ENCODE measurements around the gene CCDC88A. TPM values are rescaled to one million over a fixed set of nuclear protein-coding genes. Genes with fewer than 3 reads are reported as not detected.

The CCDC88A gene
- total and polyA plus RNA-seq, 2 experiments from 2014 or later: 144 to 169 TPM

DNA sequence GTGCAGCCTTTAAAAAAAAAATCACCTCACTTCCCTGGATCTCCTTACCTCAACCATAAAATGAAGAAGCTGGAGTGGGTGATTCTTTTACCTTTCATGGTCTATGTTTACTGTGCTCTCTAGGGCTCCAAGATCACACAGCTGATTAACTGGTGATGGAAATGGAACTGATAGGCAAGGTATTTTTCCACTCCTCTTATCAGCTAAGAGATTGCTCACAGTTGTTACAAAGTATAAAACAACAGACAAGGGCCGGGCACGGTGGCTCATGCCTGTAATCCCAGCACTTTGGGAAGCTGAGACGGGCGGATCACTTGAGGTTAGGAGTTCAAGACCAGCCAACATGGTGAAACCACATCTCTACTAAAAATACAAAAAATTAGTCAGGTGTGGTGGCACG lies 172.6 kb downstream of the CCDC88A start:
- Histone ChIP-seq H3K4me1 (ENCODE audit: insufficient read depth) (no peaks in the 10 kb centered on the region), H3K27ac (ENCODE audit: low read depth) (no peak overlapping the region), H3K4me2 (no peak overlapping the region), H2AFZ (no peak overlapping the region), H3K27me3 (ENCODE audit: insufficient read depth) (no peaks in the 10 kb centered on the region), H3F3A (replicated peaks; ENCODE audit: low read depth) (no peaks in the 10 kb centered on the region), H3K4me3 (no peak overlapping the region), H3K36me3 (ENCODE audit: insufficient read depth) (peaks cover 16% of the 10 kb centered on the region), H3K79me2 (replicated peaks; ENCODE audit: insufficient read depth) (no peaks in the 10 kb centered on the region), H3K9me2 (ENCODE audit: insufficient read depth) (no peaks in the 10 kb centered on the region), H4K20me1 (replicated peaks; ENCODE audit: insufficient read depth) (no peaks in the 10 kb centered on the region)
- DNase-seq (ENCODE audit: low spot score) (no peak), ATAC-seq (no peak)
- no peak overlapping the region for H3K4me3 Mint-ChIP-seq
- TF ChIP-seq EZH2phosphoT487 (IDR thresholded peaks at IDR 0.05; ENCODE audit: unreplicated experiment): no peak
- TF ChIP-seq, protein P1, sequence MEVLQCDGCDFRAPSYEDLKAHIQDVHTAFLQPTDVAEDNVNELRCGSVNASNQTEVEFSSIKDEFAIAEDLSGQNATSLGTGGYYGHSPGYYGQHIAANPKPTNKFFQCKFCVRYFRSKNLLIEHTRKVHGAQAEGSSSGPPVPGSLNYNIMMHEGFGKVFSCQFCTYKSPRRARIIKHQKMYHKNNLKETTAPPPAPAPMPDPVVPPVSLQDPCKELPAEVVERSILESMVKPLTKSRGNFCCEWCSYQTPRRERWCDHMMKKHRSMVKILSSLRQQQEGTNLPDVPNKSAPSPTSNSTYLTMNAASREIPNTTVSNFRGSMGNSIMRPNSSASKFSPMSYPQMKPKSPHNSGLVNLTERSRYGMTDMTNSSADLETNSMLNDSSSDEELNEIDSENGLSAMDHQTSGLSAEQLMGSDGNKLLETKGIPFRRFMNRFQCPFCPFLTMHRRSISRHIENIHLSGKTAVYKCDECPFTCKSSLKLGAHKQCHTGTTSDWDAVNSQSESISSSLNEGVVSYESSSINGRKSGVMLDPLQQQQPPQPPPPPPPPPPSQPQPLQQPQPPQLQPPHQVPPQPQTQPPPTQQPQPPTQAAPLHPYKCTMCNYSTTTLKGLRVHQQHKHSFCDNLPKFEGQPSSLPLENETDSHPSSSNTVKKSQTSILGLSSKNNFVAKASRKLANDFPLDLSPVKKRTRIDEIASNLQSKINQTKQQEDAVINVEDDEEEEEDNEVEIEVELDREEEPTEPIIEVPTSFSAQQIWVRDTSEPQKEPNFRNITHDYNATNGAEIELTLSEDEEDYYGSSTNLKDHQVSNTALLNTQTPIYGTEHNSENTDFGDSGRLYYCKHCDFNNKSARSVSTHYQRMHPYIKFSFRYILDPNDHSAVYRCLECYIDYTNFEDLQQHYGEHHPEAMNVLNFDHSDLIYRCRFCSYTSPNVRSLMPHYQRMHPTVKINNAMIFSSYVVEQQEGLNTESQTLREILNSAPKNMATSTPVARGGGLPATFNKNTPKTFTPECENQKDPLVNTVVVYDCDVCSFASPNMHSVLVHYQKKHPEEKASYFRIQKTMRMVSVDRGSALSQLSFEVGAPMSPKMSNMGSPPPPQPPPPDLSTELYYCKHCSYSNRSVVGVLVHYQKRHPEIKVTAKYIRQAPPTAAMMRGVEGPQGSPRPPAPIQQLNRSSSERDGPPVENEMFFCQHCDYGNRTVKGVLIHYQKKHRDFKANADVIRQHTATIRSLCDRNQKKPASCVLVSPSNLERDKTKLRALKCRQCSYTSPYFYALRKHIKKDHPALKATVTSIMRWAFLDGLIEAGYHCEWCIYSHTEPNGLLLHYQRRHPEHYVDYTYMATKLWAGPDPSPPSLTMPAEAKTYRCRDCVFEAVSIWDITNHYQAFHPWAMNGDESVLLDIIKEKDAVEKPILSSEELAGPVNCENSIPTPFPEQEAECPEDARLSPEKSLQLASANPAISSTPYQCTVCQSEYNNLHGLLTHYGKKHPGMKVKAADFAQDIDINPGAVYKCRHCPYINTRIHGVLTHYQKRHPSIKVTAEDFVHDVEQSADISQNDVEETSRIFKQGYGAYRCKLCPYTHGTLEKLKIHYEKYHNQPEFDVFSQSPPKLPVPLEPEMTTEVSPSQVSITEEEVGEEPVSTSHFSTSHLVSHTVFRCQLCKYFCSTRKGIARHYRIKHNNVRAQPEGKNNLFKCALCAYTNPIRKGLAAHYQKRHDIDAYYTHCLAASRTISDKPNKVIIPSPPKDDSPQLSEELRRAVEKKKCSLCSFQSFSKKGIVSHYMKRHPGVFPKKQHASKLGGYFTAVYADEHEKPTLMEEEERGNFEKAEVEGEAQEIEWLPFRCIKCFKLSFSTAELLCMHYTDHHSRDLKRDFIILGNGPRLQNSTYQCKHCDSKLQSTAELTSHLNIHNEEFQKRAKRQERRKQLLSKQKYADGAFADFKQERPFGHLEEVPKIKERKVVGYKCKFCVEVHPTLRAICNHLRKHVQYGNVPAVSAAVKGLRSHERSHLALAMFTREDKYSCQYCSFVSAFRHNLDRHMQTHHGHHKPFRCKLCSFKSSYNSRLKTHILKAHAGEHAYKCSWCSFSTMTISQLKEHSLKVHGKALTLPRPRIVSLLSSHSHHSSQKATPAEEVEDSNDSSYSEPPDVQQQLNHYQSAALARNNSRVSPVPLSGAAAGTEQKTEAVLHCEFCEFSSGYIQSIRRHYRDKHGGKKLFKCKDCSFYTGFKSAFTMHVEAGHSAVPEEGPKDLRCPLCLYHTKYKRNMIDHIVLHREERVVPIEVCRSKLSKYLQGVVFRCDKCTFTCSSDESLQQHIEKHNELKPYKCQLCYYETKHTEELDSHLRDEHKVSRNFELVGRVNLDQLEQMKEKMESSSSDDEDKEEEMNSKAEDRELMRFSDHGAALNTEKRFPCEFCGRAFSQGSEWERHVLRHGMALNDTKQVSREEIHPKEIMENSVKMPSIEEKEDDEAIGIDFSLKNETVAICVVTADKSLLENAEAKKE (CRISPR knock-in tag; IDR thresholded peaks at IDR 0.05): no peak
- TF ChIP-seq ZNF331 (CRISPR knock-in tag; IDR thresholded peaks at IDR 0.05; ENCODE audit: low read depth): no peak
- no peak overlapping the region for H3K27ac Mint-ChIP-seq
- no peaks in the 10 kb centered on the region for H3K27me3 Mint-ChIP-seq (ENCODE audit: insufficient read depth, low read depth, poor library complexity)
- H3K36me3 Mint-ChIP-seq (ENCODE audit: low read depth): peaks cover 26% of the 10 kb centered on the region; the same call in 2 of the 3 replicates
- H3K9me3 Mint-ChIP-seq: no peaks in the 10 kb centered on the region
- no peaks in the 10 kb centered on the region for H3K4me1 Mint-ChIP-seq

DNA sequence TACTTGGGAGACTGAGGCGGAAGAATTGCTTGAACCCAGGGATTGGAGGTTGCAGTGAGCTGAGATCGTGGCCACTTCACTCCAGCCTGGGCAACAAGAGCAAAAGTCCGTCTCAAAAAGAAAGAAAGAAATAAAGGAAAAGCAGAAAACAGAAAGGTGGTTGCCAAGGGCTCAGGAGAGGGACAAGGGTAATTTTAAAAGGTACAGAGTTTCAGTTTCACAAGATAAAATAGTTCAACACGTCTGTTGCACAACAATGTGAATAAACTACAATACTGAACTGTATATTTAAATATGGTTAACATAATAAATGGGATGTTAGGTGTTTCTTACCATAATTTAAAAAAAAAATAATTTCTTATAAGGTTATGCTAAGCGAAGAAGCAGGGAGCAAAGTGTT lies 174.2 kb downstream of the CCDC88A start:
- no peak overlapping the region for H3K4me3 Mint-ChIP-seq
- no peak overlapping the region for H3K27ac Mint-ChIP-seq
- Histone ChIP-seq H3K27ac (ENCODE audit: low read depth) (no peak overlapping the region), H3K36me3 (ENCODE audit: insufficient read depth) (peaks cover 16% of the 10 kb centered on the region), H3K4me1 (ENCODE audit: insufficient read depth) (no peaks in the 10 kb centered on the region), H3K79me2 (replicated peaks; ENCODE audit: insufficient read depth) (no peaks in the 10 kb centered on the region), H3K27me3 (ENCODE audit: insufficient read depth) (no peaks in the 10 kb centered on the region), H3K4me3 (no peak overlapping the region), H3K4me2 (no peak overlapping the region), H3K9me2 (ENCODE audit: insufficient read depth) (no peaks in the 10 kb centered on the region), H4K20me1 (replicated peaks; ENCODE audit: insufficient read depth) (no peaks in the 10 kb centered on the region), H2AFZ (no peak overlapping the region), H3F3A (replicated peaks; ENCODE audit: low read depth) (no peaks in the 10 kb centered on the region)
- no peaks in the 10 kb centered on the region for H3K4me1 Mint-ChIP-seq
- TF ChIP-seq STAT1 (IDR thresholded peaks at IDR 0.05; ENCODE audit: unreplicated experiment) (no peak), CREB1 (CRISPR knock-in tag; IDR thresholded peaks at IDR 0.05; ENCODE audit: low read depth) (no peak), ZNF331 (CRISPR knock-in tag; IDR thresholded peaks at IDR 0.05; ENCODE audit: low read depth) (no peak), NANOG (IDR thresholded peaks at IDR 0.05; ENCODE audit: borderline replicate concordance) (no peak)
- ATAC-seq: no peak
- no peak for DNase-seq (ENCODE audit: low spot score)
- peaks cover 2% of the 10 kb centered on the region for H3K27me3 Mint-ChIP-seq (ENCODE audit: insufficient read depth, low read depth, poor library complexity)
- H3K36me3 Mint-ChIP-seq (ENCODE audit: low read depth): peaks cover 19% of the 10 kb centered on the region; the same call in 2 of the 3 replicates
- H3K9me3 Mint-ChIP-seq: no peaks in the 10 kb centered on the region
